NCI-H1048 (cell line): ENCODE data around the gene SGCA.
A peak's percentile ranks its signal among the peaks of the same experiment; 100 is the strongest.

Experiments
- DNase-seq: peaks from one replicate; lab custom pipeline; 2025; lab: John Stamatoyannopoulos, UW

The SGCA gene

DNA sequence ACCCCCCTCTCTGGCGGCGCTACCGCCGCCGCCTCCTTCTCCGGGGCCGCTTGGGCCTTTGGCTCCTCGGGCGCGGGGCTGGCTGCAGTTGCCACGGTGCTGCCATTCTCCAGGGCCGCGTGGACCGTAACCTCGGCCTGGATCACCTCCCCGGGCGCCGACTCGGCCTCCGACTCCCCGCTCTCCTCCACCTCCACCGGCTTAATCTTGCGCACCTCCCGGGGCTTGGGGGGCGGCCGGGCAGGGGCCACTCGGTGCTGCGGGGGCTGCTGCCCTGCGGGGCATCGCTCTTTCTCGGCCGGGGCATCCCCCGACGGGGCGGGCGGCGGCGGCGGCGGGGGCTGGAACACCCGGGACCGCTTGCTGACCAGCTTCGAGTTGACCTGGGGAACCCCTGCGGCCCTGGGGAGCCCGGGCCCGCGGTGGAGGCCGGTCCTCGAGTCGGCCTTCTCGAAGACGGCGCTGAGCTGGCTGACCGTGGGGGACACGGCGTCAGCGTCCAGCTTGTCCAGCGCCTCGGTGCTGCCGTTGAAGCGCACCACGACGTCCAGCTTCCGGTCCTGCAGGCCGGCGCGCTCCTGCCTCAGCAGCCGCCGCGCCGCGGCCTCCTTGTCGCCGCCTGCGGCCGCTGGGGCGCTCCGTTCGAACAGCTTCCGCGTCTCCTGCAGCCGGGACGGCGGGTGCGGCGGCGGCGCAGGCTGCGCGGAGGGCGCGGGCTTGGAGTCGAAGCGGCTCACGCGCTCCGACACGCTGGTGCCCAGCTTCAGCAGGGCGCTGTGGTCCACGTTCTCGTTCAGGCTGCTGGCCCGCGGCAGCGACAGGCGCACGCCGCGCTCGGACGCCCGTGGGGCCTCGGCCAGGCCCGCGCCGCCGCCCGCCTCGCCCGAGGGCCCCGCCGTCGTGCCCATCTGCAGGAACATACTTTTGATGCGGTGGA is 16.1 kb upstream of the SGCA start:
- no peak for DNase-seq

DNA sequence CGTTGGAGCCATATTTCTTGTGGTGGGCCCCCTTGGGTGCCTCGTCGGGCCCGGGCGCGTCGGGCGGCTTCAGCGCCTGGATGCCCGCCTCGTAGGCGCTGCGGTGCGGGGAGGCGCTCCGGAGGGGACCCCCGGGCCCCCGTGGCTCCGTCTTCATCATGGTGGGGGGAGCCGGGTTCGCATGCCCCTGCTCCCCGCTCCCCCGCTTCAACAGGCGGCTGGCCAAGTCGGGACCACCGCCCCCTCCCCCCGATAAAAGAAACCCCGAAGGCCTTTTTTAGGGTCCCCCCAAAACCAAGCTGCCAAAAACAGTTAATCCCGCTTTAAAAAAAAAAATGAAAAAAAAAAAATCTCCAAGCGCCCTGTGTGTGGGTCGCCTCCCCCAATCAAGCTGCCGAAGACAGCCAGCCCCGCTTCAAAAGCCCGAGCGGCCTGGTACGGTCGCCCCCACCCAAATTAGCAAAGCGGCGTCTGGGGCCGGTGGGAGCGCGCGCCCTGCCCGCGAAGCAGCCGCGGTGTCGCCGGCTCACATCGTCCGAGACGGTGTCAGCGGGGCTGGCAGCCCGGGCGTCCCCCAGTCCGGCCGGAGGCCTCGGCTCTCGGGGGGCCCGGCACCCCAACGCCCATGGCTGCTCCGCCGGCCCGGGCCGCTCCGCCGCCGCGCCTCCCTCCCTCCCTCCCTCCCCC is 15.3 kb upstream of the SGCA start, which contains the start of gene PPP1R9B:
Gene PPP1R9B, minus strand, starts transcription at position 324 of the 687 bp plus-strand sequence. Its CDS starts 164 bp downstream, at position 160.
- DNase-seq: no peak

DNA sequence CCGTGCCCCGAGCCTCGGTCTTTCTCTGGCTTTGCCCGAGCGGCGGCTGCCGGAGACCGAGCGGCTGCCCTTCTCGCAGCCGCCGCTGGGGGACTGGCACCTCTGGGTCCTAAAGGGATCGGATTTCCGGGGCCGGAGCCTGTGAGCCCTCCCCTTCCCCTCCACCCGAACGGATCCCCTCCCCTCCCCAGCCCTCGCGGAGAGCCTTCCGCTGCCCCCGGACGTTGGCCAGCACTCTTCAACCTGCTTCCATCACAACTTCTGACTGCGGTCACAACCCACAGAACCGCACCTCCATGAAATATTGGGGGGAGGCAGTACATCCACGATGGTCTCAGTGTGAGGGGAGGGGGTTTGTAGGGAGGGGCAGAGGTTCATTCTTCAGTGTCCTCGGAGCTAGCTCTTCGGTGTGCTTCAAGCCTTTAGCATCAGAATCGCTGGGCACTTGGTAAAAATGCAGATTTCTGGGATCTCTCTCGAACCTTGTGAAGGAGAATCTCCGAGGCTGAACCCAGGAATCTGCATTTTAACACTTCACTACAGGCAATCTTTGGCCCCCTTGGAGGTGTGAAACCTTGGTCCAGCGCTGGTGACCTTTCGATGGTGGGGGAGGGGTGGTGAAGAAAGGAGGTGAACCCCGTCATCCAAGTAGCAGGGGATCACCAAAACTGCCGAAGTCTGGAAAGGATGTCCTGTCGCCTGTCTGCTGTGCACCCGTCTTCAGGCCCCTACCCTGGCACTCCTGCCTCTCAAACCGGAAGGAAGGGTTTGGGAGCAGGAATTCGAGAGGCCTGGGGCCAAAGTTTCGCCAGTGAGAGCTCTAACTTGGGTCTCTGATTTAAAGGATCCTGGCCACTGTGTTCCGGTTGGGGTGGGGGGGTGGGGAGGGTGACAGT is 14.5 kb upstream of the SGCA start:
- peak; percentile 70 for DNase-seq

DNA sequence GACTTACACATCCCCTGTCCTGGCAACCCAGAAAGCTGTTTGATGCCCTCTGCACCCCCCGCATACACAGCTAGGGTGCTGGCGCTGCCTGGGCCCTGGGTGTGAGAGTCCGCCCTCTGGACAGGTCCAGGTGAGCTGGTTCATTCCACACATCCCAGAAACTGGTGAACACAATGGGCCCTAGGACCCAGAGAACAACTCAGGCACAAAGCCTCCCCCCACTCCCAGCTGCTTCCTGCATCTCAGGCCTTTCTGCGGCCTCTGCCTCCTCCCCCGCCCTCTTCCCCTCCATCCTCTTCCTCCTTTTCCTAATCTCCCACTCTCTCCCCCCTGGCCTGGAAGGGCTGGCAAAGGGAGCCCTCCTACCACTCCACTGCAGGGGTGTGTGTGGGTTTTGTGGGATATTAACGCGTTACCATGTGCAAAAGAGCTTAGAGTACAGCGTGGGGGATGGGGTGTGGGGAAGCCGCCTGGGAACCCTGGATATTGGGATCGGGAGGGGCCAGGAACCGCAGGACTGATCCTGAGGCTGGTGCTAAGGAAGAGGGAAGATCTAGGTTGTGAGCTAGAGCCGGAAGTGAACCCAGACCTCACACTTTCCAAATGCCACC is 13.8 kb upstream of the SGCA start:
- DNase-seq: peak; percentile 52

DNA sequence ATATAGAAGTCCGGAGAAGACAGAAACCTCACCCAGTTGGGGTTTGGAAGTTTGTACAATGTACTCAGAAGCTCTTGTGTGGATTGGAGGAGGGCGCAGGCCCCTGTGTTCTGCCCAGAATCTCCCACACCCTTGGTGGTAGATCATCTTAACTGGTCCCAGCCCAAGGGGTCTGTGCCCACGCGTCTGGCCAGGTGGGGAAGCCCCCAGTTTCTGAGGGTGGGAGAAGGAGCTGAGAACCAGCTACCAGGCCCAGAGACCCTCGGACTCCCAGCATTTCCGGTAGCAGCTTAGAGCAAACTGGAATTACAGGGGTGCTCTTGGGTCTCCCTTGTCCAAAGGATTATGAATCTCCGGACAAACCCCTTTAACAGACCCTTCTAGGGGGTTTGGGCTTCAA is 13.1 kb upstream of the SGCA start:
- DNase-seq: no peak

DNA sequence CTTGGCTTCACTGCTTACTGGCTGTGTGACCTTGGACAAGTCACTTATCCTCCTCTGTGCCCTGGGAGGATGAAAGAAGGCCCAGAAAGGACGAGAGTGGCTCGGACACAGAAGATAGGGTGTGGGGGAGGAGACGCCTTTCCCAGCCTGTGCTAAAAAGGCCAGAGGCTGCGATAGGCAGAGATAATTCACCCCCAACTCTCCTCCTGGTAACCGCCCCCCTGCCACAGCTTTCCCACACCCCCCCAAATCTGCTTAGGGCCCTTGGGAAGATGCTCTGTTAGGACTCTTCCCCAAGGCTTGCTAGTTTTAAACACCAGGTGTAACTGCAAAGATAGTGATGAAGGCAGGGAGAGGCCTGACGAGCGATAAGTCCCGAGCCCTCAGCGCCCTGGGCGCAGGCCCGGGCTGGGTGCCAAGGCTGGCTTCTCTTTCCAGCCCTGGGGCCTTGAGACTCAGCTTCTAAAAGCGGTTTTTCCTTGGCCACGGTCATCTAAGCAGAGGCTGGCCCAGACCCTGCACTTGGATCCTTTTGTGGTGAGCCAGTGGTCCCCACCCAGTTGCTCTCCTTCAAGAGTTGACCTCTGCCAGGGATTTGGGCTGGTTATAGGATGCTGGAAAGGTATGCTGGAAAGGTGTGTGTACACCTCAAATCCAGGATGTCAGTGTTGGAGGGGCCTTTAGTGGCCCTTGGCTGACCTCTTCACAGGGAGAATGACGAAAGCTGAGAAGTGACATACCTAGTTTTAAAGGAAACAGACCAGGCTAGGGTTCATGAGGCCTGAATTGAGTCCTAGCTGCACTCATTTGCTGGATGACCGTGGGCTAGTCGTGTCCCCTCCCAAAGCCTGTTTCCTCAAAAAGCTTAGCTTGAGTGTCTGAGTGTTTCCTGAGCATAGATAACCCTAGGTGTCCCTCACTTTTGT is 11.9 kb upstream of the SGCA start:
- no peak for DNase-seq

DNA sequence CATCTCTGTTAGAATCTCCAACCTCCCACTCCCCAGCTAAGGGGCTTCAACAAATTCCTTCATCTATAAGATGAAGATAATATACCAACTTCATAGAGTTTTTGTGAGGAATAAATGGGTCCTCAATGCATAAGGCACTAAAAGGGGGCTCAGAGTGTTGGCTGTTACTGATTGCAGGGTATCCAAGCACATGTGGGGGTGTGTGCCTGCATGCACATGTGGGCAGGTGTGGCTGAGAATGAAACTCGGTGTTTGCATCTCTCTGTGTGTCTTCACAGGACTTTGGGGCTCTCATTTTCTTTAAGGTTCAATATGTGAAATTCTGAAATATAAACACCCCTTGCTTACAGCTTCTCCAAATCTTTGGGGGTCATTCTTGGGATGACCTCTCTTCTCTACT is 11.2 kb upstream of the SGCA start:
- DNase-seq: no peak

DNA sequence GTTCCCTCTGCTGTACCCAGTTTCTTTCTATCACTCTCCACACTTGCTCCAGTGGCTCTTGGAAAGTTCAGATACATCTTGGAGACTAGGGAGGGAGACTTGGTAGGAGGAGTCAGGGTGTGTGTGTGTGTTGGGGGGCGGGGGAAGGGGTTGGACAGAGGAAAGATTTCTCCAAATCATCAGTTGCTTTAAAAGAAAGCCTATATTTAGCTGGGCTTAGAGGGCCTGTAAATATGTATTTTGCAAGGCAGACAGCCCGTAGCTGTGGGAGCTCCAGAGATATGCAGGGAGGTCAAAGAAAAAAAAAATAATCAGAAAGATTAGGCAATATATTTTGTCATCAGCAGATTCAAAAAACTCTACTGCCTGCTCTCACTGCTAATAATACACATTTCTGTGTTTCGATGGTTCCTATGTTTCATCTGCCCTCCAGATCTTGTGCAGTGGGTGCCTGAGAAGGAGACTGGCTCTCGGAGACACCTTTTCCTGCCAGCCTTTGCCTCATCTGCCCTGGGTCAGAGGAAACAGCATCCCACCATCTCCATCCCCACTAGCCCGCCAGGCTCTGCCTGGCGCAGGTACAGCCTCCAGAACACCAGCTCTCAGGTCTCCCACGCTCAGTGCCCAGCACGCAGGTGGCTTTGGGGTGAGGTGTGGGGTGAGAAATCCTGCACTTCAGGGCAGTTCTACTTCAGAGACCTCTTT is 10.5 kb upstream of the SGCA start:
- DNase-seq: no peak

DNA sequence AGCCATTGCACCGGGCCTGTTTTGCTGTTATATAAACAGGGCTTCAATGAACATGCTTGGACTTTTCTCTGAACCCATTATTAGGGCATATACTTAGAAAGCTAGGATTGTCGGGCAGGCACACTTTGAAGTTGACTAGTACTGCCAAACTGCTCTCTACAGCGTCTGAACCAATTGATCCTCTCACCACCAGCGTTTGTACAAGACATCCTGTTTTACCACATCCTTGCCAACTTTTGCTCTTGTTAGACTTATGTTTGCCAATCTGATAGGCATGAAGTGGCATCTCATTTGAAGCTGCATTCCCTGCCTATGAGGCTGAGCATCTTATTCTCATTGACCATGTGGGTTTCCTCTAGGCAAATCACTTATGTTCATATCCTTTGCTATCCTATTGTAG is 7.9 kb upstream of the SGCA start:
- DNase-seq: no peak

DNA sequence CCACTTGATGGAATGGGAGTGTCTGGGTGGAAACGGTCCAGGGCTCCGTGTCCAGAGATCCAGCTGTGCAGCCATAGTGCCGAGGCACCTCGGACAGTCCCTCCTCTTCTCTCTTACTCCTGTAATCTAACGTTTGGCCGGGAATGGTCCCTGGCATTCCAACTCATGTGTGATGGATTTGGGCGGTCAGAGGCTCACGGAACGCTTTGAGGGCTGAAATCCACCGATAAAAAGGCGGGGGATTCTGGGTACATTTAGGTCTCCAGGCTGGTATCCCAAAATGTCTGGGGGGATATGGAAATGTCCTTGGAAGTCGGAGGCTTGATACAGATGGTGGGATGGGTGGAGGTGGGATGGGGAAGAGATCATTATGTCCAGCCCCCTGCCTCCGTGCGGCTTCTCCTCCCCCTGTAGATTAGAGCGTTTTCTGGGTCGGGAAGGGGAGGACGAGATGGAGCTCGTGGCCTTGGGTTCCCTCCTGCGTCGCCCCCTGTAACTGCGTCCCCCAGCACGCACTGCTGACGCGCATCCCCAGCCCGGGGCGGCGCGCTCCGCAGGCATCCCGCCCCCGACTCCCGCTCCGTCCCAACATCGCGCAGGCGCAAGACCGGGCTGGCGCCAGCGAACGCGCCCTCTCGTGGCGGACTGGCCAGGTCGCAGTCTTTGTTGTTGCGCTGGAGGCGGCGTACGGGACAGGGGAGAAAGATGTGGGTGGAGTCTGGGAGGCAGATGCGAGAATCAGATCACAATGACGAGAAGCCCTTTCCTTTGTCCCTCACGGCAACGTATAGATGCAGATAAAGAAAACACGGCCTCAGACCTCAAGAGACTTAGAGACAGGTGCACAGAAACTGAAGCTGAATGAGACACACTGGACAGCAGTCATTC is 4.5 kb upstream of the SGCA start:
- peak; percentile 83 for DNase-seq

DNA sequence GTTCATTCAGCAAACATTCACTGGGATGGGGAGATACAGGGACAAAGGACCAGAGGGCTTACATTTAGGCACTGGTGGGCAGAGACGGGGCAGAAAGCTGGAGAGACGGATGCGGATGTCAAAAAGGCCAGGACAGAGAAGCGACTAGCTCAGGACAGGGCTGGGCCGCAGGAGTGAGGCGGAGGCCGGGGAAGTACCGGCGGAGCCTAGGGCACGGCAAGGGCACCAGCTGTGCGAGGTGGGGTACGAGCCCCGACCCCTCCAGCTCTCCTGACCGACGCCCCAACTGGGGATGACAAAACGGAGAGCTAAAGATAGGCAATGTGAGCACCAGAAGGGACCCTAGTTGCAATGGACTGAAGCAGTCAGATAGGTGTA is 3.9 kb upstream of the SGCA start:
- DNase-seq: no peak

DNA sequence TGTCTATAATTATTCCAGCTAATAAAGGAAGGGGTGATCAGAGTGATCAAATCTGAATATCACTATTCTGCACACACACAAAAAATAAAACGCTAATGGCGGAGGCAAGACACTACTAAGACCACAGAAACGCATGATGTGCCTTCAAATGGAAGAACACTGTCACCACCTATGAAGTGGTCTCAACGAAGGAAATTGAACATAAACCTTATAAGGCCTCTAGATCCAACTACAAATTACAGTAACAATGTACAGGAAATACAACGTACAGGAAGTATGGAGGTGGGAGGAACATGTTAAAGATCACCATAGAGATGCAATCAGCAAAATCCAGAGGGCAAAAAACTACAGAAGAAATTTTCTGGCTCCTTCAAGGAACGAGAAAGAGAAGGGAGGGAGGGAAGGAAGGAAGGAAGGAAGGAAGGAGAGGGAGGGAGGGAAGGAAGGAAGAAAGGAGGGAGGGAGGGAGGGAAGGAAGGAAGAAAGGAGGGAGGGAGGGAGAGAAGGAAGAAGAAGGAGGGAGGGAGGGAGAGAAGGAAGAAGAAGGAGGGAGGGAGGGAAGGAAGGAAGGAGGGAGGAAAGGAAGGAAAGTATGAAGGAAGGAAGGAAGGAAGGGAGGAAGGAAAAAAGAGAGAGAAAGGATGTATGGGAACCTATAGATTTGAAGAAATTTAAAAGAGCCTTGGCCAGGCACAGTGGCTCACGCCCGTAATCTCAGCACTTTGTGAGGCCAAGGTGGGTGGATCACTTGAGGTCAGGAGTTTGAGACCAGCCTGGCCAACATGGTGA is 3.1 kb upstream of the SGCA start:
- no peak for DNase-seq

DNA sequence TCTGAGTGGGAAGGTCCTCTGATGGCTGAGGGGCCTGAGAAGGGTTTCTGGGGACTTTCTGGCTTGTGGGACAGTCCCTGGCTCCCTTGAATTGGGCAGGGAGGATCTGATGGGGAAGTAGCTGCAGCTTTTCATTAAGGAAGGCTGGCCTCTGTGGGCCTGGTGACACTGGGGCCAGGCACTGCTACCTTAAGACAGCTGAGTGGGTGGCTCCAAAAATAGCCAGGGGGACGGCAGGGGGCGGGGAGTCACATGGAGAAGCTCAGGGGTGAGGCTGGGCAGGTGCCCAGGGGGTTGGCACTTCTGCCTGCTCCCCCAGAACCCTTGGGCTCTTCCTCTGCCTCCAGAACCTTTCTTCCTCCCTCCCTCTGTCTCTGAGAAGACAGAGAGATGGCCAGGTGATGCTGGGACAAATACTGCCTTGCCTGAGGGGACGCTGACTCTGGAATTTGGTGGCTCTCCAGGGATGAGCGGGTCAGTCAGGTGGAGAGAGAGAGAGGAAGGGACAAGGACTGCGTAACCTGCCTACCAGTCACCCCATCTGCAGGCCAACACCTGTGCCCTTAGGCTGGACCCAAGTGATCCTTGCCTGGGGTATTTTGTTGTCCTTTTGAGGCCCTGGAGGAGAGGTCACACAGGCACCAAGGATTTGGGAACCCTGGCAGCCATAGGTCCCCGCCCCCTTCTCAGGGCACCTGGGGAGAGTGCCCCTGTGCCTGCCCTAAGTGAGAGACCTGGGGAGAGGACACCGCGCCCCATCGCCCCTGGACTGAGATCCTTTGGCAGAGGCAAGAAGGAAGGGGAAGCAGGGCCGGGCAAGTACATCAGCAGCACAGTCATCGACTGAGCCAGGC is 1.7 kb upstream of the SGCA start:
- DNase-seq: no peak

DNA sequence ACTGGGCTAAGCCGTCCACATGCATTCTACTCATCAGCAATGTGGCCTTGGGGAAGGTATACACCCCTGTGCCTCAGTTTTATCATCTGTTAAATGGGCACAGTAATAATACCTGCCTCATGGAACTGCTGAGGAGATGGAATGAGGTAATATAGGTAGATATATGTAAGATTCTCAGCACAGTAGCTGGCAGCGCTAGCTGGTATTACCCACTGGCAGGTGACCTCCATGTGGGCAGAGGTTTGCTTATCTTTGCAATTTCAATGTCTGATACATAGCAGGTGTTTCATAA is 1.2 kb upstream of the SGCA start:
- no peak for DNase-seq

DNA sequence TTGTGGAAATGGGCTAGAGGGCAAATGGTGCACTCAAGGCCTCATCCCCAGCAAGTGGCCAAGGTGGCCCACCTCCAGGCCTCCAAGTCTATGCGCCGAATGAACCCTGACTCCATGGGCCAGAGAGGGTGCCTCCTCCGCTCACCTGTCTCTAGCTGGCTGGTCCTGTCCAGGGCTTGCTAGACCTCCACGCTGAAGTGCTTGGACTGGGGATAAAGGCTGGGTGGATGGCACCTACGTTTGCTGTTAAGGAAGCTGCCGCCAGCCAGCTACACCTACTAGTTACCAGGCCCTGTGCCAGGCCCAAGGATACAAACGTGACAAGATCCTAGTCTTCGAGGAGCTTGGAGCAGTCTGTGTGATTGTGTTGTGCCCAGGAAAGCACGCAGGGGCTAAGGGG is 739 bp upstream of the SGCA start:
- DNase-seq: no peak

DNA sequence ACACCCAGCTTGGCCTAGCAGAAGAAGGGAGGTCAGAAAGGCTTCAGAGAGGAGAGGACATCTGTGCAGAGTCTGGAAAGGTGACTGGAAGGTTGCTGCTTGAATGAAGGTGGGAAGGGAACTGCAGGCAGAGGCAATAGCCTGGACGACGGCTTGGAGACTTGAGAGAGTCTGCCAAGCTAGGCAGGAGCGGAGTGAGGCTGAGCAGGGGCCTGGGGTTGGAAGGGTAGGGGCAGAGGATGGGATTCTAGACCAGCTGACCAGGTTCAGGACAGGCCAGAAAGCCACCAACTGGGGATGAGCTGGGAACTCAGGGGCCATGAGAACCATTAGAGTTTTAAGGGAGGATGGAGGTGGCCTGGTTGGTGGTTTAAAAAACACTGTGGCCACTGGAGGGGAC is 339 bp upstream of the SGCA start:
- DNase-seq: no peak

DNA sequence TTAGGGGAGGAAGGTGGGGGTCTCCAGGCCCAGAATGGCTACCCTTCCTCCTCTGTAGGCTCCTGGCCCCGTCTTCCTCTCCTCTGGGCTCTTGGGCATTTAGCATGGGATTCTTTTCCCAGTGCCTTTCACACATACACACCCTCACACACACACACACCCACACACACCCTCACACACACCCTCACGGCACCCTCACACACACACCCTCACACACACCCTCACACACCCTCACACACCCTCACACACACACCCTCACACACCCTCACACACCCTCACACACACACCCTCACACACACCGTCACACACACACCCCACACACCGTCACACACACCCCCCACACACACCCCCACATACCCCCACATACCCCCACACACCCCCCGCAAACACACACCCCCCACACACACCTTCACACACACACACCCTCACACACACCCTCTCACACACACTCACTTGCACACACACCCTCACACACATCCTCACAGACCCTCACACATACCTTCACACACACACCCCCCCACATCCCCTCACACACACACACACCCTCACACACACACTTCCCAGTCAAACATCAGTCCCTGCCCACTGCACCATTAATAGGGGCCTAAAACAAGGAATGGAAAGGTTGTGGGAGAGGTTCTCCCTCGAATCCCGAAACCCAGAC is 845 bp downstream of the SGCA start:
- DNase-seq: no peak
